OCI-LY1 (cell line): ENCODE data around the gene ALDH1L1.

ENCODE experiments used
- EZH2 ChIP-seq: fragments of 200-600 bp; sonication (generic), shearing (Covaris generic); IDR thresholded peaks from 2 replicates; pipeline ENCODE4 v1.8.0; 2017; ENCODE audit warnings: borderline replicate concordance, mixed run types, mild to moderate bottlenecking, antibody characterized with exemption, low read length, moderate library complexity, mixed read lengths
- TF ChIP-seq, protein P1 (sequence below): fragments of 200-600 bp; sonication (generic), shearing (Covaris generic); IDR thresholded peaks from 2 replicates; pipeline ENCODE4 v1.5.1; 2017; ENCODE audit warnings: mild to moderate bottlenecking, antibody characterized with exemption, low read length, moderate library complexity, mixed read lengths

DNA sequence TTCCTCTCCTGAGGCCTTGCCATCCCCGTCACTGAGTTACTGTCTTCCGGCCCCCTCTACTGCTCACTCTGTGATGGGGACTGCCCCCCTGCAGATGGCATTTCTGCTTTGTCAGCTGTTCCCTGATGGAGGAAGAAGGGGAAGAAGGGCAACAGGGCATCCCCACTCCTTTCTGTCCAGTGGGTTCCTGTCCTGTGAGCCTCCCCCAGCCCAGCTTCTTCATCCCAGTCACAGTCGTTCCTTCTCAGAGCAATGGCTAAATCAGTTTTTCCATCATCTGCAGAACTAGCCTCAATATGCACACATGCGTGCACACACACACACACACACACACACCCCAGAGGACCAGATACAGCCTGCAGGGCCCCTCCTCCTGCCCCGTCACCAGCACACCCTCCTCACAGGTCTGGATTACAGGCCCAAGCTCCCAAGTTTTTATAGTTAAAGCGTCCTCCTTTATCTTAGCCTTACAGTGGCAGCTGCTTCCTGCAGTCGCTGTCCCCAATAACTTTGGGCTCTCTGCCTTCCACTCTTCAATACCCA is 21.4 kb downstream of the ALDH1L1 start:
- TF ChIP-seq, protein P1, sequence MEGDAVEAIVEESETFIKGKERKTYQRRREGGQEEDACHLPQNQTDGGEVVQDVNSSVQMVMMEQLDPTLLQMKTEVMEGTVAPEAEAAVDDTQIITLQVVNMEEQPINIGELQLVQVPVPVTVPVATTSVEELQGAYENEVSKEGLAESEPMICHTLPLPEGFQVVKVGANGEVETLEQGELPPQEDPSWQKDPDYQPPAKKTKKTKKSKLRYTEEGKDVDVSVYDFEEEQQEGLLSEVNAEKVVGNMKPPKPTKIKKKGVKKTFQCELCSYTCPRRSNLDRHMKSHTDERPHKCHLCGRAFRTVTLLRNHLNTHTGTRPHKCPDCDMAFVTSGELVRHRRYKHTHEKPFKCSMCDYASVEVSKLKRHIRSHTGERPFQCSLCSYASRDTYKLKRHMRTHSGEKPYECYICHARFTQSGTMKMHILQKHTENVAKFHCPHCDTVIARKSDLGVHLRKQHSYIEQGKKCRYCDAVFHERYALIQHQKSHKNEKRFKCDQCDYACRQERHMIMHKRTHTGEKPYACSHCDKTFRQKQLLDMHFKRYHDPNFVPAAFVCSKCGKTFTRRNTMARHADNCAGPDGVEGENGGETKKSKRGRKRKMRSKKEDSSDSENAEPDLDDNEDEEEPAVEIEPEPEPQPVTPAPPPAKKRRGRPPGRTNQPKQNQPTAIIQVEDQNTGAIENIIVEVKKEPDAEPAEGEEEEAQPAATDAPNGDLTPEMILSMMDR, result no peak
- no peak for TF ChIP-seq EZH2
